ENCODE measurements around the gene NTRK2.
"Not testable (repeated sequence)": the region's sequence is repeated elsewhere in the genome, so short reads cannot be mapped to it uniquely, and the experiment has no call there.

NTRK2 gene

GRCh38 chr9:84858364-84858763 lies 188.8 kb downstream of the NTRK2 start:
- DNase-seq: no peak

- no peak for DNase-seq
Measured at GRCh38 chr9:84860249-84861115, 191.0 kb downstream of the NTRK2 start.

GRCh38 chr9:84861455-84861854 lies 191.9 kb downstream of the NTRK2 start:
- no peak for DNase-seq

GRCh38 chr9:84862308-84862707 lies 192.8 kb downstream of the NTRK2 start:
- no peak for DNase-seq

- no peak for DNase-seq
Measured at GRCh38 chr9:84862810-84863287, 193.3 kb downstream of the NTRK2 start.

- no peak for DNase-seq
Measured at GRCh38 chr9:84863372-84863771, 193.8 kb downstream of the NTRK2 start.

- no peak for DNase-seq
Measured at GRCh38 chr9:84866396-84867175, 197.1 kb downstream of the NTRK2 start.

GRCh38 chr9:84867186-84867585 lies 197.7 kb downstream of the NTRK2 start:
- no peak for DNase-seq

- DNase-seq: no peak
Measured at GRCh38 chr9:84869091-84869490, 199.6 kb downstream of the NTRK2 start.

- no peak for DNase-seq
Measured at GRCh38 chr9:84871983-84872382, 202.5 kb downstream of the NTRK2 start.

- no peak for DNase-seq
Measured at GRCh38 chr9:84874022-84874421, 204.5 kb downstream of the NTRK2 start.

GRCh38 chr9:84874596-84874995 lies 205.1 kb downstream of the NTRK2 start:
- no peak for DNase-seq

- no peak for DNase-seq
Measured at GRCh38 chr9:84875193-84875592, 205.7 kb downstream of the NTRK2 start.

GRCh38 chr9:84879631-84880030 lies 210.1 kb downstream of the NTRK2 start:
- DNase-seq: no peak

- DNase-seq: no peak
Measured at GRCh38 chr9:84880835-84881234, 211.3 kb downstream of the NTRK2 start.

- no peak for DNase-seq
Measured at GRCh38 chr9:84886866-84887265, 217.3 kb downstream of the NTRK2 start.

- no peak for DNase-seq
Measured at GRCh38 chr9:84891924-84892323, 222.4 kb downstream of the NTRK2 start.

GRCh38 chr9:84893419-84894128 lies 224.0 kb downstream of the NTRK2 start:
- no peak for DNase-seq

- no peak for DNase-seq
Measured at GRCh38 chr9:84894859-84895258, 225.3 kb downstream of the NTRK2 start.

- DNase-seq: no peak
Measured at GRCh38 chr9:84897362-84898094, 228.0 kb downstream of the NTRK2 start.

- no peak for DNase-seq
Measured at GRCh38 chr9:84898188-84898587, 228.7 kb downstream of the NTRK2 start.

- DNase-seq: not testable (repeated sequence)
Measured at GRCh38 chr9:84898618-84899017, 229.1 kb downstream of the NTRK2 start.

Measured in effector CD4-positive, alpha-beta T cell (primary cell).